T-helper 9 cell (primary cell): Measurements from ENCODE around the gene CCDC188.

Experiments
- DNase-seq: peaks from one replicate; pipeline ENCODE4 v3.0.0-alpha.2; 2020

CCDC188 gene

GRCh38 chr22:20131859-20132685 lies 18.8 kb downstream of the CCDC188 start:
- DNase-seq = no peak

GRCh38 chr22:20131597-20131858 lies 19.3 kb downstream of the CCDC188 start, which contains the start of gene ZDHHC8:
ZDHHC8 (plus strand) TSS chr22:20131804; CDS start chr22:20131948, 144 bp downstream.
- DNase-seq = peak; percentile 59

GRCh38 chr22:20130731-20131596 lies 19.9 kb downstream of the CCDC188 start:
- peak; percentile 77 for DNase-seq

- DNase-seq = peak; percentile 8
These were observed 20.5 kb downstream of the CCDC188 start for GRCh38 chr22:20130319-20130718.

- DNase-seq = no peak
These were observed 21.2 kb downstream of the CCDC188 start for GRCh38 chr22:20129747-20130014.

GRCh38 chr22:20128902-20129746 lies 21.7 kb downstream of the CCDC188 start:
- peak; percentile 38 for DNase-seq

- no peak for DNase-seq
These were observed 22.3 kb downstream of the CCDC188 start for GRCh38 chr22:20128619-20128901.

GRCh38 chr22:20127869-20128618 lies 22.8 kb downstream of the CCDC188 start:
- DNase-seq = no peak

GRCh38 chr22:20127318-20127868 lies 23.5 kb downstream of the CCDC188 start:
- DNase-seq = no peak

GRCh38 chr22:20126284-20127029 lies 24.4 kb downstream of the CCDC188 start:
- no peak for DNase-seq

- DNase-seq = no peak
These were observed 25.4 kb downstream of the CCDC188 start for GRCh38 chr22:20125201-20126174.

- no peak for DNase-seq
These were observed 26.6 kb downstream of the CCDC188 start for GRCh38 chr22:20124083-20124787.

GRCh38 chr22:20123366-20124082 lies 27.3 kb downstream of the CCDC188 start:
- no peak for DNase-seq

GRCh38 chr22:20121856-20122415 lies 28.9 kb downstream of the CCDC188 start:
- DNase-seq = no peak

- DNase-seq = no peak
These were observed 32.4 kb downstream of the CCDC188 start for GRCh38 chr22:20118300-20119020.

- DNase-seq = peak; percentile 46
These were observed 33.1 kb downstream of the CCDC188 start for GRCh38 chr22:20117633-20118299.

- peak; percentile 95 for DNase-seq
These were observed 33.8 kb downstream of the CCDC188 start, which contains the start of gene TRMT2A for GRCh38 chr22:20116951-20117632. TRMT2A (minus strand) TSS chr22:20117226; CDS start chr22:20116906, 320 bp downstream.
